ENCODE data around the gene DTD1. TPM values are rescaled to one million over a fixed set of nuclear protein-coding genes. Genes with fewer than 3 reads are reported as not detected.

The DTD1 gene
- total RNA-seq, 1 donor from 2014 or later: 214 TPM

GRCh38 chr20:18767676-18768075, 179.8 kb downstream of the DTD1 start:
- Histone ChIP-seq H3K27me3 (ENCODE audit: control insufficient read depth, insufficient read depth, low read length) (no peaks in the 10 kb centered on the region), H3K36me3 (ENCODE audit: control insufficient read depth, insufficient read depth, low read length) (no peaks in the 10 kb centered on the region), H3K4me3 (ENCODE audit: low read depth, low read length) (no peak overlapping the region)
- TF ChIP-seq CTCF (IDR thresholded peaks at IDR 0.05; ENCODE audit: insufficient read depth, low read length, poor library complexity, severe bottlenecking): no peak
- DNase-seq (ENCODE audit: low read depth): no peak

DNA sequence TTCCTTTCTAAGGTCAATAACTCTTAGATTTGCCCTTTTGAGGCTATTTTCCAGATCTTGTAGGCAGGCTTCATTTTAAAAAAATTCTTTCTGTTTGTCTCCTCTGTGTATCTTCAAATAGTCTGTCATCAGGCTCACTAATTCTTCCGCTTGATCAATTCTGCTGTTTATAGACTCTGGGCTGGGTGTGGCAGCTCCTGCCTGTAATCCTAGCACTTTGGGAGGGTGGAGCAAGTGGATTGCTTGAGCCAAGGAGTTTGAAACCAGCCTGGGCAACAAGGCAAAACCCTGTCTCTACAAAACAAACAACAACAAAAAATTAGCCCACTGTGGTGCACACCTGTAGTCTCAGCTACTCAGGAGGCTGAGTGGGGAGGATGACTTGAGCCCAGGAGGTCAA, 185.7 kb downstream of the DTD1 start:
- TF ChIP-seq CTCF (IDR thresholded peaks at IDR 0.05; ENCODE audit: insufficient read depth, low read length, poor library complexity, severe bottlenecking): no peak
- H3K36me3 ChIP-seq (ENCODE audit: control insufficient read depth, insufficient read depth, low read length): no peaks in the 10 kb centered on the region
- H3K4me3 ChIP-seq (ENCODE audit: low read depth, low read length): no peak overlapping the region

DNA sequence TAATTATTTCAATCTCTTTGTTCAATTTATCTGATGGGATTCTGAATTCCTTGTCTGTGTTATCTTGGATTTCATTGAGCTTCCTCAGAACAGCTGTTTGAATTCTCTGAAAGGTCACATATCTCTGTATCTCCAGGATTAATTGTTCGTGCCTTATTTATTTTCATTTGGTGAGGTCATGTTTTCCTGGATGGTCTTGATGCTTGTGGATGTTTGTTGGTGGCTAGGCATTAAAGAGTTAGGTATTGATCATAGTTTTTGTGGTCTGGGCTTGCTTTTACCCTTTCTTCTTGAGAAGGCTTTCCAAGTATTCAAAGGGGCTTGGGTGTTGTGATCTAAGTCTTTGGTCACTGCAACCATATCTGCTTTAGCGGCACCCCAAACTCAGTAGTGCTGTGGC, 186.4 kb downstream of the DTD1 start:
- no peaks in the 10 kb centered on the region for H3K36me3 ChIP-seq (ENCODE audit: control insufficient read depth, insufficient read depth, low read length)
- TF ChIP-seq CTCF (IDR thresholded peaks at IDR 0.05; ENCODE audit: insufficient read depth, low read length, poor library complexity, severe bottlenecking): no peak
- no peak overlapping the region for H3K4me3 ChIP-seq (ENCODE audit: low read depth, low read length)
- no peaks in the 10 kb centered on the region for H3K27me3 ChIP-seq (ENCODE audit: control insufficient read depth, insufficient read depth, low read length)
- DNase-seq (ENCODE audit: low read depth): no peak

More for the DNA sequence above, 185.7 kb downstream of the DTD1 start:
- H3K27me3 ChIP-seq (ENCODE audit: control insufficient read depth, insufficient read depth, low read length): no peaks in the 10 kb centered on the region
- DNase-seq (ENCODE audit: low read depth): no peak

DNA sequence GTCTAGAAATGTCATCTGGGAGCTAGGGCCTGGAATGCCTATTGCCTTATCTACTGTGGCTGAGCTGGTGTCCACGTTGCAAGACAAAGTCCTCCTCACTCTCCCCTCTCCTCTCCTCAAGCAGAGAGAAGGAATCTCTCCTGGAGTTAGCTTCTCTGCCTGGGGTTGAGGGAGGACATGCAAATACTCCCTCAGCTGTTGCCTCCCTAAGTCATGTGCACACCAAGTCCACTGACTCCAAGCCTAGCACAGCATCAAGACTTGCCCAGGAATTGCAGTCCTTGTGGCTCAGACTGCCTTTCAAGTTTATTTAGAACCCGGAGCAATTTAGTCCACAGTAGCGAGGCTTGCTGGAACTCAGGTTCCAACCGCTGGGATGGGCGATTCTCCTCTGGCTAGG, 187.8 kb downstream of the DTD1 start:
- H3K36me3 ChIP-seq (ENCODE audit: control insufficient read depth, insufficient read depth, low read length): no peaks in the 10 kb centered on the region
- H3K4me3 ChIP-seq (ENCODE audit: low read depth, low read length): no peak overlapping the region
- DNase-seq (ENCODE audit: low read depth): no peak
- no peak for TF ChIP-seq CTCF (IDR thresholded peaks at IDR 0.05; ENCODE audit: insufficient read depth, low read length, poor library complexity, severe bottlenecking)
- H3K27me3 ChIP-seq (ENCODE audit: control insufficient read depth, insufficient read depth, low read length): no peaks in the 10 kb centered on the region

DNA sequence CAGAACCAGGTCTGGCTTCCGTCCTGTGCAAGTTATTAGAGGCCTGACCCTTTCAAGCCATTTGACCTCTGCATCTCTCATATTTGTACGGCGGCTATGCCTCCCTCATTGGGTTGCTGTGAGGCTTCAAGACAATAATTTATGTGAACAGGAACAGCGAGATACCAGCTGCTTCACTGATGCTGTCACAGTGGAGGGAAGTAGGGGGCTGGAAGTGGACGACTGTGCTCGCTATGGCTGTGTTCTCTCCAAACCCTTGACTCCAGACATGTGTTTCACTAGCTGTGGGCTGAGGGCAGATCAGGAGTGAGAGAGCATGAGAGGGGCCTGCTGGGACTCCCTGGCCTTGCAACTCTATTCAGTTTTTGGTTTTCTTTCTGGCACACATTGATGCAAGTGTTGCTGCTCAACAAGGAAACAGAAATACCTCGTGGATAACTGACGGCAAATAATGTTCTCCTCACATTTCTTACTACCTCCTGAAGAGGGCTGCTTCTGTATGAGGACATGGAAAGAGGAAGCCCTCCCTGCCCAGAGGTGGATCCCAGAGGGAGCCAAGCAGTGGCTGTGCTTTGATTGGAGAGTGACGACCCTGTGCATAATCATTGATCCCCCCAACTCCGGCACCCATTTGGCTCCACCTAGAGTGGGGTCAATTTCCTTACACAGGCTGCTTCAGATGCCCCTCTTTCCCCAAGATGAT, 191.0 kb downstream of the DTD1 start:
- no peaks in the 10 kb centered on the region for H3K36me3 ChIP-seq (ENCODE audit: control insufficient read depth, insufficient read depth, low read length)
- no peak overlapping the region for H3K4me3 ChIP-seq (ENCODE audit: low read depth, low read length)
- DNase-seq (ENCODE audit: low read depth): no peak
- no peak for TF ChIP-seq CTCF (IDR thresholded peaks at IDR 0.05; ENCODE audit: insufficient read depth, low read length, poor library complexity, severe bottlenecking)
- no peaks in the 10 kb centered on the region for H3K27me3 ChIP-seq (ENCODE audit: control insufficient read depth, insufficient read depth, low read length)

All from kidney epithelial cell (primary cell).